ENCODE results near the gene NHEJ1. TPM values are rescaled to one million over a fixed set of nuclear protein-coding genes. Genes with fewer than 3 reads are reported as not detected.
A peak's percentile ranks its signal among the peaks of the same experiment; 100 is the strongest.

The NHEJ1 gene
- total and polyA plus RNA-seq, 3 experiments from 2014 or later = 22.4 to 26.3 (median 24.5) TPM

DNA sequence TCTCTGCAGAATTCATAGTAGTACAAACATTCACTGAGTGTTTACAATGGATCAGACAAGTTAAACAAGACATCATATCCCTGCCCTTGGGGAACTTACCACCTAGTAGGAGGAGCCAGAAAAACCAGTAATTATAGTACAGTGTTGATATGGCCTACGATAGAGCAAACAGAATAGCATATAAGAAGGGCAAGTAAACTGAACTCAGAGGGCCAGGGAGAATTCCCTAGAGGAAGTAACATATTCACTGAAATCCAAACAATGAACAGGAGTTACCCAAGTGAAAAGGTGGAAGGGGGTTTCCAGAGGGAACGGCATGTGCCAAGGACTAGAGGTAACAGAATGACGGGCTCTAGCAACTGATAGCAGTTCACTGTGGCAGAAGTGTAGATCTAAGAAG, 34.1 kb downstream of the NHEJ1 start:
- Histone ChIP-seq H3K4me3 (ENCODE audit: low read length) (no peak overlapping the region), H3K27me3 (ENCODE audit: insufficient read depth, low read length, poor library complexity, severe bottlenecking) (no peaks in the 10 kb centered on the region), H3K9me3 (ENCODE audit: low read length) (no peaks in the 10 kb centered on the region), H3K36me3 (ENCODE audit: insufficient read depth, low read length) (no peaks in the 10 kb centered on the region), H3K27ac (ENCODE audit: low read depth, low read length) (no peak overlapping the region), H3K4me1 (ENCODE audit: insufficient read depth, low read length) (peaks cover 12% of the 10 kb centered on the region)
- peaks cover 0 to 12% (median 2%) of the 10 kb centered on the region in 3 donors for H3K36me3 Mint-ChIP-seq
- no peak for DNase-seq
- H3K27me3 Mint-ChIP-seq = no peaks in the 10 kb centered on the region
- H3K4me3 Mint-ChIP-seq = no peak overlapping the region
- no peaks in the 10 kb centered on the region for H3K9me3 Mint-ChIP-seq
- ChIA-PET POLR2A (no interaction called here), CTCF (no interaction called here)
- peak overlapping the region in 3 of 8 donors; percentile 7 to 94 (median 73) for H3K27ac Mint-ChIP-seq
- H3K4me1 Mint-ChIP-seq = peaks cover 28 to 35% (median 30%) of the 10 kb centered on the region in 3 donors

- H3K27me3 ChIP-seq (ENCODE audit: insufficient read depth, low read length, poor library complexity, severe bottlenecking) = no peaks in the 10 kb centered on the region
- H3K4me3 Mint-ChIP-seq = no peak overlapping the region
- POLR2A ChIA-PET = no interaction called here
Observed at GRCh38 chr2:219125886-219126270, 34.7 kb downstream of the NHEJ1 start.

DNA sequence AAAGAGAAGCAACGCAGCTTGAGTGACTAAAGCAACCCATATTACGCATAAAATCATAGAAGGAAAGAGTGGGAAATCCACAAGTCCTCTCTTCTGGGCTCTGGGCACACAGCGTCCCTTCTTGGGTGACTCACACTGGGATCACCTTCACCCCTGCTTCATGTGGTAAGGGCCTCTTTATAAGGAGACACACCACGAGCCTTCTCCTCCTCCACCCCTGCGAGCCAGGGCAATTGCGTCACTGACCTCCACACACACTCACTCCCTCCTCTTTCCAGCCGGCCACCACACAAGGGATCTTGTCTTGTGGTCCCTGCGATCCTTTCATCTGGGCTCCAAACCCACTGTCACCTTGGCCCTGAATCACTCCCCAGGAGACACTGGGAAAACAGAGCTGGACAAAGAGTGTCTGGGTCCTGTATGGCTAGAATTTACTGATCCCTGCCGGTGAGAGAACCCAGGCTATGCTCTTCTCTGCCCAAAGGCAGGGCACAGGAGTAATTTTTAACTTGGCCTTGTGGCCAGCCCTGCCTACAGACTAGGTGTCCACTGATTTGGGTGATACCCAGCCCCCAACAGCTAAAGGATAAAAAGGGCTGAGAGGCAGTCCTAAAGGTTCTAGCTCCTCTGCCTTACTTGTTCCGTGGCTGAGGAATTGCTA, 35.3 kb downstream of the NHEJ1 start:
- H3K27ac ChIP-seq (ENCODE audit: low read depth, low read length) = no peak overlapping the region
- peaks cover 12% of the 10 kb centered on the region for H3K4me1 ChIP-seq (ENCODE audit: insufficient read depth, low read length)
- DNase-seq = no peak
- no peaks in the 10 kb centered on the region for H3K9me3 ChIP-seq (ENCODE audit: low read length)
- H3K27ac Mint-ChIP-seq = peak overlapping the region in 1 of 8 donors; percentile 73
- H3K27me3 Mint-ChIP-seq = no peaks in the 10 kb centered on the region
- H3K36me3 ChIP-seq (ENCODE audit: insufficient read depth, low read length) = no peaks in the 10 kb centered on the region
- H3K36me3 Mint-ChIP-seq = peaks cover 0 to 12% (median 5%) of the 10 kb centered on the region in 3 donors
- H3K27me3 ChIP-seq (ENCODE audit: insufficient read depth, low read length, poor library complexity, severe bottlenecking) = no peaks in the 10 kb centered on the region
- no peak overlapping the region for H3K4me3 ChIP-seq (ENCODE audit: low read length)
- no peak overlapping the region for H3K4me3 Mint-ChIP-seq
- CTCF ChIA-PET = no interaction called here
- peaks cover 28 to 35% (median 30%) of the 10 kb centered on the region in 3 donors for H3K4me1 Mint-ChIP-seq
- POLR2A ChIA-PET = no interaction called here
- H3K9me3 Mint-ChIP-seq = no peaks in the 10 kb centered on the region

More at GRCh38 chr2:219125886-219126270, 34.7 kb downstream of the NHEJ1 start:
- H3K9me3 ChIP-seq (ENCODE audit: low read length) = no peaks in the 10 kb centered on the region
- CTCF ChIA-PET = no interaction called here
- H3K36me3 ChIP-seq (ENCODE audit: insufficient read depth, low read length) = no peaks in the 10 kb centered on the region
- H3K27ac ChIP-seq (ENCODE audit: low read depth, low read length) = no peak overlapping the region
- H3K27me3 Mint-ChIP-seq = no peaks in the 10 kb centered on the region
- H3K9me3 Mint-ChIP-seq = no peaks in the 10 kb centered on the region
- peak overlapping the region in 1 of 8 donors; percentile 73 for H3K27ac Mint-ChIP-seq
- H3K4me1 Mint-ChIP-seq = peaks cover 28 to 35% (median 30%) of the 10 kb centered on the region in 3 donors
- peaks cover 0 to 14% (median 5%) of the 10 kb centered on the region in 3 donors for H3K36me3 Mint-ChIP-seq
- H3K4me3 ChIP-seq (ENCODE audit: low read length) = no peak overlapping the region
- no peak for DNase-seq
- H3K4me1 ChIP-seq (ENCODE audit: insufficient read depth, low read length) = peaks cover 12% of the 10 kb centered on the region

DNA sequence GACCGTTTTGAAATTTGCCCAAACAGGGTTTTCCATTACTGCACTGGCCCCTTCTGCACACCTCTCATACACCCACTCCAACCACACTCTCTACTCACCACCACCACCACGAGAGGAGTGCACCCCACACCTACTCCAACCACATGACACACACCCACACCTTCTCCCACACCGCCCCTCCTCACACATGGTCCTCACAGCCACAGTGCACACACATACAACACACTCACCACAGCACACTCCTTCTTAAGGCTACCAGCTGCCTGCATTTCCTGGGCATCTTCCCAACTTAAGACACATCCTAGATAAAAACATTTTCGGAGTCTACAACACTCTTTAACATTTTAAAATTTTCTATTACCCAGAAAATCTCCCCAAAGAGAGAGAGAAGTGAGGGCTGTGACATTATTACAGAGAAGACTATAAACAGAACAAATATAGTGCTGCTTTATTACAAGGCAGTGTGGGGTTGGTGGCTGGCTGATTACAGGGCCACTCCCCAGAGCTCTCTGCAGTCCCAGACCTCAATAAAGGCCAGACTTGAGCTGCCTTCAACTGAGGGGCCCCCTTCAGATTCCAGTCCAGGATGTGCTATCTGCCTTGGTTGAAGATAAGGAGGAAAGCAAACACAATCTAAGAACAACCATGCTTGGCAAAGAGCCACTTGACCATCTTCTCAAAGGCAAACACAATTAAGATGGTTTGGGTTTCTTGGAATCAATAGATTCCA, 36.1 kb downstream of the NHEJ1 start:
- H3K27ac Mint-ChIP-seq = peak overlapping the region; percentile 1 to 78 (median 28)
- H3K27me3 Mint-ChIP-seq = no peaks in the 10 kb centered on the region
- POLR2A ChIA-PET = no interaction called here
- H3K4me1 Mint-ChIP-seq = peaks cover 28 to 35% (median 30%) of the 10 kb centered on the region in 3 donors
- Histone ChIP-seq H3K27me3 (ENCODE audit: insufficient read depth, low read length, poor library complexity, severe bottlenecking) (no peaks in the 10 kb centered on the region), H3K9me3 (ENCODE audit: low read length) (no peaks in the 10 kb centered on the region), H3K4me1 (ENCODE audit: insufficient read depth, low read length) (peaks cover 12% of the 10 kb centered on the region), H3K27ac (ENCODE audit: low read depth, low read length) (no peak overlapping the region), H3K4me3 (ENCODE audit: low read length) (no peak overlapping the region), H3K36me3 (ENCODE audit: insufficient read depth, low read length) (no peaks in the 10 kb centered on the region)
- CTCF ChIA-PET = interaction anchor here (0.9 to 1.0 kb wide), 2 partner anchors 31 to 95 kb away, joined by 3 read pairs; no protein-coding TSS in a partner anchor
- DNase-seq = peak in 3 of 5 donors; percentile 3 to 49 (median 13)
- peak overlapping the region in 3 of 7 donors; percentile 2 to 74 (median 42) for H3K4me3 Mint-ChIP-seq
- no peaks in the 10 kb centered on the region for H3K9me3 Mint-ChIP-seq
- peaks cover 0 to 8% (median 5%) of the 10 kb centered on the region in 3 donors for H3K36me3 Mint-ChIP-seq

DNA sequence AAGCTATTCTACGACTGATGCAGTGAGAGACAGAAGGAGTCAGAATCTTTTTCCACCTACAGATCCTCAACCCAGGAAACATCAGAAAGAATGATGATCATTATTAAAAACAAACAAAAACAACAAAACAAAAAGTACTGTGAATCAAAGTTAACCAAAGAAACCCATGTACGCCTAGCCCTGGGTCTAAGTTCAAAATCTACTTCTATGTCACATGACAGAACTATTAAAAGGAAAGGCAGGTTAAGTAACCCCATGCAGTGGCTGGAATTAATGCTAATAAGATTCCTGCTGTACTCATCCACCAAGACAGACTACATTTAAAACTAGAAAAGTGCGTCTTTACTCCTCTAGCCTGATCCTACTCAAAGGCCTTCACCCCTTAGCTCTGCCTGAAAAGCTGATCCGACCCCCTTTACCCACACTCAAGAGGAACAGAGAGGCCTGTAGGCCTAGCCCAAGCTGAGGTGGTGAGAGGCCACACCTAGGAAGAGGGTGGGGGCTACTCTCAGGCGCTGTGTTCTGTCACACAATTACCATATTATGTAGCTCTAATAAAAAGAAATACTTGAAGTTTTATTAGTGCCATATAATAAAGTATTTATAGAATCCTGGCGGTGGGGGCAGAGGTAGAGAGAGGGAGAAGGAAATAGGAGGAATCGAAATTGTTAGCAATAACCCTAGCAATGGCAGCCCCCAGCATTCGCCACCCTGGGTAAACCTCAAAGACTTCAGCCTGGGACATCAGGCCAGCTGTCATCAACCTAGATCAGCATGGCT, 37.1 kb downstream of the NHEJ1 start:
- H3K27me3 ChIP-seq (ENCODE audit: insufficient read depth, low read length, poor library complexity, severe bottlenecking) = no peaks in the 10 kb centered on the region
- H3K27ac ChIP-seq (ENCODE audit: low read depth, low read length) = no peak overlapping the region

GRCh38 chr2:219122202-219122980, 38.2 kb downstream of the NHEJ1 start:
- H3K36me3 ChIP-seq (ENCODE audit: insufficient read depth, low read length) = no peaks in the 10 kb centered on the region
- Mint-ChIP-seq H3K27ac (no peak overlapping the region), H3K4me3 (no peak overlapping the region), H3K9me3 (no peaks in the 10 kb centered on the region), H3K4me1 (peaks cover 25 to 32% (median 30%) of the 10 kb centered on the region in 3 donors), H3K27me3 (no peaks in the 10 kb centered on the region), H3K36me3 (peaks cover 0 to 10% (median 7%) of the 10 kb centered on the region in 3 donors)
- POLR2A ChIA-PET = interaction anchor here (0.6 kb wide), 1 partner anchor 19 kb away, joined by 3 read pairs; no protein-coding TSS in a partner anchor
- H3K27ac ChIP-seq (ENCODE audit: low read depth, low read length) = no peak overlapping the region
- CTCF ChIA-PET = interaction anchor here (1.0 to 6.5 kb wide), 5 partner anchors 42 to 173 kb away, joined by 4 to 38 read pairs (median 4); no protein-coding TSS in a partner anchor
- peaks cover 12% of the 10 kb centered on the region for H3K4me1 ChIP-seq (ENCODE audit: insufficient read depth, low read length)
- H3K9me3 ChIP-seq (ENCODE audit: low read length) = no peaks in the 10 kb centered on the region
- no peak overlapping the region for H3K4me3 ChIP-seq (ENCODE audit: low read length)
- no peak for DNase-seq
- H3K27me3 ChIP-seq (ENCODE audit: insufficient read depth, low read length, poor library complexity, severe bottlenecking) = no peaks in the 10 kb centered on the region

More for the DNA sequence above, 37.1 kb downstream of the NHEJ1 start:
- DNase-seq = no peak
- Mint-ChIP-seq H3K27ac (peak overlapping the region in 1 of 8 donors; percentile 61), H3K4me3 (no peak overlapping the region), H3K27me3 (no peaks in the 10 kb centered on the region), H3K9me3 (no peaks in the 10 kb centered on the region), H3K4me1 (peaks cover 25 to 32% (median 30%) of the 10 kb centered on the region in 3 donors), H3K36me3 (peaks cover 0 to 9% (median 7%) of the 10 kb centered on the region in 3 donors)
- ChIA-PET POLR2A (interaction anchor here (0.6 kb wide), 1 partner anchor 16 kb away, joined by 3 read pairs; no protein-coding TSS in a partner anchor), CTCF (interaction anchor here (1.0 to 1.1 kb wide), 4 partner anchors 43 to 172 kb away, joined by 3 to 4 read pairs (median 4); no protein-coding TSS in a partner anchor)
- H3K36me3 ChIP-seq (ENCODE audit: insufficient read depth, low read length) = no peaks in the 10 kb centered on the region
- H3K9me3 ChIP-seq (ENCODE audit: low read length) = no peaks in the 10 kb centered on the region
- peaks cover 12% of the 10 kb centered on the region for H3K4me1 ChIP-seq (ENCODE audit: insufficient read depth, low read length)
- H3K4me3 ChIP-seq (ENCODE audit: low read length) = no peak overlapping the region

DNA sequence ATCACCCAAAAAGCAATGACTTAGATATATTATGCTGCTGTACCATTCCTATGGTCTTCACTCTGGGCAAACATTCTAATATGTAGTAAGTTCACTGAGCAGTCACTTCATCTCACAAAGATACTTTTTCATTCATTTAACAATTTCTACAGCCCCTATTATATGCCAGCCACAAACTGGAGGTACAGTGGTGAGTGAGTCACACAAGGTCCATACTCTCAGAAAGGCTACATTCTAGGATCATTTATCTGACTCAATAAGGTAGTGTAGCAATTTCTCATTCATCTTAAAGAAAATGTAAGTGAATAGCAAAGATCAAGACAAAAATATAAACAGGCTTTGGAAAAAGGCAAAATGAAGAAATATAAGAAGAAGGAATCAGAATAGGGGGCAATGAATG, 40.5 kb downstream of the NHEJ1 start:
- Mint-ChIP-seq H3K27me3 (no peaks in the 10 kb centered on the region), H3K4me3 (no peak overlapping the region), H3K36me3 (peaks cover 0 to 8% (median 7%) of the 10 kb centered on the region in 3 donors), H3K27ac (no peak overlapping the region), H3K9me3 (no peaks in the 10 kb centered on the region), H3K4me1 (peaks cover 20 to 22% (median 22%) of the 10 kb centered on the region in 3 donors)
- CTCF ChIA-PET = interaction anchor here (0.7 to 6.5 kb wide), 13 partner anchors 8 to 268 kb away, joined by 3 to 38 read pairs (median 3); no protein-coding TSS in a partner anchor
- POLR2A ChIA-PET = no interaction called here
- Histone ChIP-seq H3K27me3 (ENCODE audit: insufficient read depth, low read length, poor library complexity, severe bottlenecking) (no peaks in the 10 kb centered on the region), H3K27ac (ENCODE audit: low read depth, low read length) (no peak overlapping the region), H3K4me1 (ENCODE audit: insufficient read depth, low read length) (peaks cover 11% of the 10 kb centered on the region), H3K36me3 (ENCODE audit: insufficient read depth, low read length) (no peaks in the 10 kb centered on the region), H3K4me3 (ENCODE audit: low read length) (no peak overlapping the region), H3K9me3 (ENCODE audit: low read length) (no peaks in the 10 kb centered on the region)
- no peak for DNase-seq

Data from CD8-positive, alpha-beta memory T cell (primary cell).